ENCODE results near the gene TM4SF4.

DNA sequence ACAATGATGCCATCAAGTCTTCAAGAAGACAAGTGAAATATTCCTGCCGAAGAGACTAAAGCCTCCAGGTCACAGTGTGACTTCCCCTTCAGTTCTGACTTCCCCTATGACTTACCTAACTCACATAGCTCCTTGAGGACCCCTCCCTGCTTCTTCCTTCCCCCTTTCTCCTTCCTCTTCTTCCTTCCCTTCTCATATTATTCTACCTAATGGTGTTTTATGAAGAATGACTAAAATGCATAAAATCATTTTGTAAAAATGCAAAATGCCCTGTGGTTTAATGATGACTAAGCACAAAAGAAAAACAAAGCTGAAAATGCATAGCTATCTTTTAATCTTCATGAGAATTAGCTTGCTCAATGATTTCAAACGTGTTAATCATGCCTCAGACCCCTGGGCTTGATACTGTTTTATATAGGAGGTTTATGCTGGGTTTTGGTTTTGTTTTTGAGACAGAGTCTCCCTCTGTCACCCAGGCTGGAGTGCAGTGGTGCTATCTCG is 26.1 kb upstream of the TM4SF4 start:
- TF ChIP-seq EZH2 (IDR thresholded peaks at IDR 0.05) (no peak), POLR2AphosphoS5 (IDR thresholded peaks at IDR 0.05; ENCODE audit: borderline replicate concordance, low read depth, low read length) (no peak), FOXP2 (optimal IDR thresholded peaks at IDR 0.05; ENCODE audit: control extremely low read depth, extremely low read length, insufficient read depth) (no peak)

Measured in SK-N-MC (cell line).